Stimulated activated effector memory CD8-positive, alpha-beta T cell treated with anti-CD3 and anti-CD28 coated beads, Interleukin-12 subunit alpha, Interleukin-12 subunit beta, amount 100 ng/mL, for 72 hours (primary cell): ENCODE measurements around the gene GRIK2.

Source experiments
- ATAC-seq: fragments of 150-1000 bp; cut with Tn5 transposase; 2 replicates; pipeline ENCODE4 v1.10.0; 2021
- DNase-seq, 2 donors: peaks; one replicate each; pipeline ENCODE4 v3.0.0; 2021 to 2022; ENCODE audit warnings: low spot score in 2 of 2
- H3K27ac Mint-ChIP-seq: one replicate; pipeline ENCODE4 v1.8.0; 2022; ENCODE audit warnings: mild to moderate bottlenecking, mixed read lengths
- H3K36me3 Mint-ChIP-seq: one replicate; pipeline ENCODE4 v1.8.0; 2022; ENCODE audit warnings: mild to moderate bottlenecking, mixed read lengths
- H3K4me1 Mint-ChIP-seq: one replicate; pipeline ENCODE4 v1.8.0; 2022; ENCODE audit warnings: mixed read lengths
- H3K4me3 Mint-ChIP-seq: one replicate; pipeline ENCODE4 v1.8.0; 2022; ENCODE audit warnings: mild to moderate bottlenecking, mixed read lengths
- H3K9me3 Mint-ChIP-seq: one replicate; pipeline ENCODE4 v1.8.0; 2022; ENCODE audit warnings: mixed read lengths

Gene GRIK2

DNA sequence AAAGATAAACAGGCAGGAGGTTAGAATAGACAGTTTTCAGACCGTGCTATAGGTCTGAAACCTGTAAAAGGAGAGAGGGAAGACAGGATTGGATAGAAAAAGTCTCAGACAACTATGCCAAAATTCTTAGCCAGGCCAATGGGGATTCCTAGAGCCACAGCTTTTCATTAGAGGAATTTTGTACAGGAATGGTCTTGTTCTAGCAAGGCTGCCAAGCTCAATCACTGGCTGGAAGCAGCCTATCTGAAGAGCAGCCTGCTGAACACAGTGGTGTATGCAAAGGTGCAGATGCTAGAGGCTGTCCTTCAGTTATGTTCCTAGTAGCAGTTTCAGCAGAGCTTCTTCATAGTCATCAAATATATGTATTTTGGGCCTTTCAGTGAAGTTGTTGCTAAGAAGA lies 313.1 kb downstream of the GRIK2 start:
- peaks cover 3% of the 10 kb centered on the region for H3K9me3 Mint-ChIP-seq
- no peaks in the 10 kb centered on the region for H3K4me1 Mint-ChIP-seq

GRCh38 chr6:101711518-101711917 lies 318.0 kb downstream of the GRIK2 start:
- Mint-ChIP-seq H3K9me3 (no peaks in the 10 kb centered on the region), H3K27ac (no peak overlapping the region), H3K4me1 (no peaks in the 10 kb centered on the region), H3K36me3 (no peaks in the 10 kb centered on the region), H3K4me3 (no peak overlapping the region)
- ATAC-seq = no peak
- no peak for DNase-seq

More for the DNA sequence above, 313.1 kb downstream of the GRIK2 start:
- Mint-ChIP-seq H3K27ac (no peak overlapping the region), H3K36me3 (no peaks in the 10 kb centered on the region), H3K4me3 (no peak overlapping the region)
- ATAC-seq (no peak), DNase-seq (no peak)

DNA sequence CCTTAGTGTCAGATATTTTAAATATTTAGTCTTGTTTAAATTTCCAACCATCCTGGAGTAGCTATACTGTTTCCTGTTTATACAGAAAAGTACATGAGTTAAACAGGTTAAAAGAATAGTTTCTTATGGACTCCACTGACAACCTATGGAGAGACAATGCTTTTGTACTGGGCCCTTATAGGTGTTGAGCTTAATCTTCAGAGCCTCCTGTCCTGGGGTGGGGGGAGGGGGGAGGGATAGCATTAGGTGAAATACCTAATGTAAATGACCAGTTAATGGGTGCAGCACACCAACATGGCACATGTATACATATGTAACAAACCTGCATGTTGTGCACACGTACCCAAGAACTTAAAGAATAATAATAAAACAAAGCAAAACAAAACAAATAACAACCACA lies 322.9 kb downstream of the GRIK2 start:
- ATAC-seq (no peak), DNase-seq (no peak)
- peaks cover 3% of the 10 kb centered on the region for H3K9me3 Mint-ChIP-seq
- no peaks in the 10 kb centered on the region for H3K36me3 Mint-ChIP-seq
- H3K4me1 Mint-ChIP-seq = no peaks in the 10 kb centered on the region
- no peak overlapping the region for H3K27ac Mint-ChIP-seq
- H3K4me3 Mint-ChIP-seq = no peak overlapping the region

- Mint-ChIP-seq H3K9me3 (peaks cover 3% of the 10 kb centered on the region), H3K36me3 (no peaks in the 10 kb centered on the region), H3K4me1 (no peaks in the 10 kb centered on the region), H3K4me3 (no peak overlapping the region), H3K27ac (no peak overlapping the region)
- no peak for ATAC-seq
- no peak for DNase-seq
Measured at GRCh38 chr6:101716810-101717209, 323.3 kb downstream of the GRIK2 start.

DNA sequence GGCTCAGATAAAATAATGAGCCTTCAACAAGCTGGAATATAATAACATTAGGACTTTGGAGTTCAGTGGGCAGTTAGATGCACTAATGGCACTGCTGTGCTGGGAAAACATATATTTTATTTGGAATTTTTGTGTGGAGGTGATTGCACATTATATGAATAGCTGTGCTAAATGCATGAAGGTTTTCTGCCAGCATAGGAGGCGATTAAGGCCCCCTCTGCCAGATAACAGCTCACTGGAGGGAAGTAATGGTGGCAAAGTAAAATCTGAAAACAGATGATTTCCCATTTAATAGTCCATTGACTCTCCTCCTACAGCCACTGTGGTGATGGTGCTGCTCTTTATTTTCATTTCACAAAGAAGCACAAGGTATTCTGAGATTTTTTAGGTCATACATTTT lies 326.0 kb downstream of the GRIK2 start:
- ATAC-seq = no peak
- Mint-ChIP-seq H3K36me3 (no peaks in the 10 kb centered on the region), H3K9me3 (peaks cover 7% of the 10 kb centered on the region), H3K4me1 (no peaks in the 10 kb centered on the region), H3K4me3 (no peak overlapping the region), H3K27ac (no peak overlapping the region)
- no peak for DNase-seq

DNA sequence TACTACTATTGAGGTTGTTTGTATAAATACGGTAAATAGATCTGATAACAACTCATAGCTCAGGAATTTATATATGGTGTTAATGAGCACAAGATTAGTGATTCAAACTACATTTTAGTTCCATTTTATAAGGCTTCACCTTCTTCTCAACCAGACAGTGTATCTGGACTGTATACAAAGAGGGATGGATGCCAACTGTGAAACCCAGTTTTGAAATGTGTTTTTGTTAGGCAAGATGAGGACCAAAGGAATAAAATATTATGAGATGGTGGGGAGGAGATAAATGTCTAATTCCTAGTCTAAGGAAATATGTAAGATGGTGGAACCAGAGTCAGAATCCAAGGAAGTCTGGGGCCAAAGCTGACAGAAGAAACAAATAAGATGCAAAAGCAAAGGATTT lies 329.0 kb downstream of the GRIK2 start:
- no peak overlapping the region for H3K4me3 Mint-ChIP-seq

GRCh38 chr6:101722991-101723579 lies 329.6 kb downstream of the GRIK2 start:
- ATAC-seq = peak; percentile 46
- no peak overlapping the region for H3K27ac Mint-ChIP-seq
- no peak overlapping the region for H3K4me3 Mint-ChIP-seq
- peaks cover 7% of the 10 kb centered on the region for H3K9me3 Mint-ChIP-seq
- no peak for DNase-seq
- H3K36me3 Mint-ChIP-seq = no peaks in the 10 kb centered on the region
- H3K4me1 Mint-ChIP-seq = no peaks in the 10 kb centered on the region

More for the DNA sequence above, 329.0 kb downstream of the GRIK2 start:
- H3K4me1 Mint-ChIP-seq = no peaks in the 10 kb centered on the region
- H3K36me3 Mint-ChIP-seq = no peaks in the 10 kb centered on the region
- H3K9me3 Mint-ChIP-seq = peaks cover 7% of the 10 kb centered on the region
- ATAC-seq = no peak
- no peak for DNase-seq
- H3K27ac Mint-ChIP-seq = no peak overlapping the region

DNA sequence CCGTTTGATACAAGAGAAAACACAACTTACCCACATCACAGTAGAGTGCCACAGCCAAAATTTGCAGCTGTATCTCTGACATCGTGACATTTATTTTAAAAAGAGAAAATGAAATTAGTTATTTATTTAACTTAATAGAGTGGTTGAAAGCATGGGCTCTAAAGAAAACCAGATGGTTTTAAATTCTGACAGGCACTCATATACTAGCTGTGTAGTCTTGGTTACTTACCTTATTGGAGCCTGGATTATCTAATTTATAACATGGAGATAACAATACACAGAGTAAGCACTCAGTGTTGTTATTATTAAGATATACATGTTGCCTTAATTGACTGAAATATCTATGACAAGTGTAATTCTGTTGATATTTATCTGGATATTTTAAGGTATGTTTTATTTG lies 334.9 kb downstream of the GRIK2 start:
- Mint-ChIP-seq H3K27ac (no peak overlapping the region), H3K4me3 (no peak overlapping the region), H3K36me3 (no peaks in the 10 kb centered on the region), H3K9me3 (peaks cover 6% of the 10 kb centered on the region), H3K4me1 (no peaks in the 10 kb centered on the region)
- DNase-seq (no peak), ATAC-seq (no peak)

DNA sequence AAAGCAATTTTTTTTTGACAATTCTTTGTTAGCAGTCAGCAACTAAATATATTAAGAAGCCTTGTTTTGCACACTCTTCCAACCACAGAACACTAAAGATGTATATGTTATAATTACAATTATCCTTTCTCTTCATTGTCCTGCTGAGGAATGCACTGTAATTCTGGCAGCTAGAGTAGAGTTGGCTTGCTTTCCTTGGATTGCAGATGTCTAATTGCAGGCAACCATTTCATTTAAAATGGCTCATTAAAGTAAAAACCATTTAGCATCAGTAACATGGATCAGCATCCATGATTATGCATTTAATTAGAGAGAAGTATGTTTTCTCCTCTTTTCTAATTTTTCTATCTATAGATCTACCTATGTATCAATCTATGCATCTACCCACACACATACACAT lies 335.4 kb downstream of the GRIK2 start:
- DNase-seq (no peak), ATAC-seq (no peak)
- H3K4me3 Mint-ChIP-seq = no peak overlapping the region
- no peaks in the 10 kb centered on the region for H3K4me1 Mint-ChIP-seq
- H3K9me3 Mint-ChIP-seq = peaks cover 6% of the 10 kb centered on the region
- no peaks in the 10 kb centered on the region for H3K36me3 Mint-ChIP-seq
- H3K27ac Mint-ChIP-seq = no peak overlapping the region

DNA sequence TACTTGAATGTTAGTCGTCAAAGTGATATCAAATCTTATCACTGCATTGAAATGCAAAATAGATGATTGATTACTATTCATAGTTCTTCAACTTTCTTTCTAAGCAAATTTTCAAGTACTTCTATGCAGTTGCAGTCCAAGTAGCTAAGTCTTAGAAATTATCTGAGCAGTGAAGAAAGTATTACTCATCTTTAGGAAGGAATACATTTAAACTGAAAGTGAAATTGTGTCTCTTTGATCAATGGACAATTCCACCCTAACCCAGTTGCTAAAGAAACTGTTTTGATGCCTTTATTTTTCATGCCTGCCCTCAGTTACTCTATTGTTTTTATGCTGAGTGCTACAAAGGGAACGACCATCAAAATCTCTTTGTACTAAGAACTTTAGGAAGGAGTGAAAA lies 337.4 kb downstream of the GRIK2 start:
- peaks cover 6% of the 10 kb centered on the region for H3K9me3 Mint-ChIP-seq
- DNase-seq (no peak), ATAC-seq (no peak)
- H3K36me3 Mint-ChIP-seq = no peaks in the 10 kb centered on the region
- no peak overlapping the region for H3K27ac Mint-ChIP-seq
- H3K4me1 Mint-ChIP-seq = no peaks in the 10 kb centered on the region
- no peak overlapping the region for H3K4me3 Mint-ChIP-seq

DNA sequence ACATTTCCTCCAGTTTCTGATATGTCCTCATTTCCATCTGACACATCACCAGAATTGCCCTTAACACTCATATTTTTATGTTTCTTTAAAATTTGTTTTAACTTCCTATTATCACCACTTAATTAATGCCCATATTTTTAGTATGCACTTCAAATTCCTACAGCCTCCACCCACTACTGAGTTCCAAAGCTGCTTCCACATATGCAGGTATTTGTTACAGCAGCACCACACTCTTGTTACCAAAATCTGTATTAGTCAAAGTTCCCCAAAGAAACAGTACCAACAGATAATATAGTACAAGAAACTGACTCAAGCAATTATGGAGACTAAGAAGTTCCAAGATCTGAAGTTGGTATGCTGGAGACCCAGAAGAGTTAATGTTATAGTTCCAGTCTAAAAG lies 340.4 kb downstream of the GRIK2 start:
- Mint-ChIP-seq H3K4me1 (no peaks in the 10 kb centered on the region), H3K4me3 (no peak overlapping the region), H3K36me3 (no peaks in the 10 kb centered on the region), H3K27ac (no peak overlapping the region), H3K9me3 (peaks cover 12% of the 10 kb centered on the region)
- ATAC-seq (no peak), DNase-seq (no peak)

GRCh38 chr6:101738481-101738880 lies 345.0 kb downstream of the GRIK2 start:
- no peaks in the 10 kb centered on the region for H3K36me3 Mint-ChIP-seq
- ATAC-seq (no peak), DNase-seq (no peak)
- H3K4me3 Mint-ChIP-seq = no peak overlapping the region
- H3K4me1 Mint-ChIP-seq = no peaks in the 10 kb centered on the region
- no peak overlapping the region for H3K27ac Mint-ChIP-seq
- peaks cover 12% of the 10 kb centered on the region for H3K9me3 Mint-ChIP-seq

DNA sequence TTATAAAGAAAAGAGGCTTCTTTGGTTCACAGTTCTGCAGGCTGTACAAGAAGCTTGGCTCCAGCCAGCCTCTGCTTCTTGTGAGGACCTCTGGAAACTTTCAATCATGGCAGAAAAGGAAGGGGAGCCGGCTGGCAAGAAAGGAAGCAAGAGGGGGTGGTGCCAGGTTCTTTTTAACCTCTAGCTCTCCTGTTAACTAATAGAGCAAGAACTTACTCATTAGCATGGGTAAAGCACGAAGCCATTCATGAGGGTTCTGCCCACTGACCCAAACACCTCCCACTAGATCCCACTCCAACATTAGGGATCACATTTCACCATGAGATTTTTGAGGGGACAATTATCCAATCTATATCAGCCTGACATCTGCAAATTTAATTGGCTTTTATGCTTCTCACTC lies 347.1 kb downstream of the GRIK2 start:
- no peak for DNase-seq
- Mint-ChIP-seq H3K9me3 (peaks cover 8% of the 10 kb centered on the region), H3K4me3 (no peak overlapping the region), H3K27ac (no peak overlapping the region), H3K36me3 (no peaks in the 10 kb centered on the region), H3K4me1 (no peaks in the 10 kb centered on the region)
- ATAC-seq = no peak

- peaks cover 8% of the 10 kb centered on the region for H3K9me3 Mint-ChIP-seq
- no peak overlapping the region for H3K27ac Mint-ChIP-seq
- H3K4me1 Mint-ChIP-seq = no peaks in the 10 kb centered on the region
- ATAC-seq (no peak), DNase-seq (no peak)
- H3K36me3 Mint-ChIP-seq = no peaks in the 10 kb centered on the region
- no peak overlapping the region for H3K4me3 Mint-ChIP-seq
Measured at GRCh38 chr6:101741474-101742171, 348.1 kb downstream of the GRIK2 start.

DNA sequence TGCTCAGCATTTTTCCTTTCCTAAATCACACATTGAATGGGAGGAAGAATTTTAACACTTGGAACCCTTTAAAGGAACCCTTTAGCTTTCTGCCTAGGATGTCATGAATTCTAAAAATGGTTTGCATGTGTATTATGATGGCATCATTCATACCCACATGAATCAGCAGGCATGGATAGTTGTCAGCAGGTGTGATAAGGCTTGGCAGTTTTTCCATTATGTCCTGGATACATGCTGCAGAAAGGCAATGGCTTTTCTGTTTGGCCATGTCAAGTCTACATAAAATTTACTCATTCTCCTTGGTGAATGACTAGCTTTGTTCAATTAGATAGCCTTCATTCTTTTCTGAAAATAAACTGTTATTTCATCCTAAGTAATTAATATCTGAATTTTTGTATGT lies 353.7 kb downstream of the GRIK2 start:
- no peak overlapping the region for H3K27ac Mint-ChIP-seq
- no peaks in the 10 kb centered on the region for H3K9me3 Mint-ChIP-seq
- H3K4me3 Mint-ChIP-seq = no peak overlapping the region
- DNase-seq = no peak
- no peaks in the 10 kb centered on the region for H3K36me3 Mint-ChIP-seq
- no peak for ATAC-seq
- no peaks in the 10 kb centered on the region for H3K4me1 Mint-ChIP-seq

GRCh38 chr6:101747716-101748115 lies 354.2 kb downstream of the GRIK2 start:
- DNase-seq (no peak), ATAC-seq (no peak)
- Mint-ChIP-seq H3K36me3 (no peaks in the 10 kb centered on the region), H3K4me3 (no peak overlapping the region), H3K27ac (no peak overlapping the region), H3K4me1 (no peaks in the 10 kb centered on the region), H3K9me3 (no peaks in the 10 kb centered on the region)
